GM12874 (cell line): ENCODE measurements around the gene KAT2B.

Source experiments
- CTCF ChIP-seq: IDR thresholded peaks from 2 replicates; pipeline ENCODE4 v1.5.1; 2011; ENCODE audit warnings: low read depth, mild to moderate bottlenecking, control low read depth, low read length, moderate library complexity; ENCODE audit not compliant: insufficient read depth

The KAT2B gene

GRCh38 chr3:20072422-20072821 is 32.2 kb downstream of the KAT2B start:
- no peak for TF ChIP-seq CTCF

- TF ChIP-seq CTCF, result no peak
These were observed 32.8 kb downstream of the KAT2B start for GRCh38 chr3:20073068-20073467.

- no peak for TF ChIP-seq CTCF
These were observed 33.4 kb downstream of the KAT2B start for GRCh38 chr3:20073683-20074082.

- no peak for TF ChIP-seq CTCF
These were observed 34.2 kb downstream of the KAT2B start for GRCh38 chr3:20074226-20075063.

- TF ChIP-seq CTCF, result no peak
These were observed 35.0 kb downstream of the KAT2B start for GRCh38 chr3:20075197-20075596.

- TF ChIP-seq CTCF, result no peak
These were observed 36.2 kb downstream of the KAT2B start for GRCh38 chr3:20076296-20076997.

GRCh38 chr3:20077068-20077467 is 36.8 kb downstream of the KAT2B start:
- TF ChIP-seq CTCF, result no peak
